Liver (tissue), 9 donors: Measurements from ENCODE around the gene MAGEB5. TPM values are rescaled to one million over a fixed set of nuclear protein-coding genes. Genes with fewer than 3 reads are reported as not detected.

Experiments
- DNase-seq: peaks from one replicate; pipeline ENCODE4 v3.0.0-alpha.2; 2017; ENCODE audit warnings: low spot score
- H3K27ac ChIP-seq, 2 donors: one replicate each; pipeline ENCODE4 v1.7.0; 2013; ENCODE audit warnings: inconsistent platforms in 2 of 2, low read length in 2 of 2, control low read depth in 1 of 2, low read depth in 1 of 2, mild to moderate bottlenecking in 1 of 2
- H3K27me3 ChIP-seq, 4 donors: one replicate each; pipeline versions ENCODE4 v1.6.1 to v1.7.0; 2013; ENCODE audit warnings: low read length in 3 of 4, inconsistent platforms in 1 of 4, mild to moderate bottlenecking in 1 of 4, moderate library complexity in 1 of 4; ENCODE audit not compliant: control insufficient read depth in 4 of 4, insufficient read depth in 4 of 4
- H3K36me3 ChIP-seq, 4 donors: one replicate each; pipeline versions ENCODE4 v1.6.1 to v1.7.0; 2013; ENCODE audit warnings: low read length in 3 of 4, mild to moderate bottlenecking in 3 of 4, low read depth in 1 of 4, moderate library complexity in 1 of 4; ENCODE audit not compliant: control insufficient read depth in 4 of 4, insufficient read depth in 3 of 4
- H3K4me1 ChIP-seq, 4 donors: one replicate each; pipeline versions ENCODE4 v1.6.1 to v1.7.0; 2013; ENCODE audit warnings: low read length in 3 of 4, mild to moderate bottlenecking in 3 of 4, moderate library complexity in 1 of 4; ENCODE audit not compliant: control insufficient read depth in 4 of 4, insufficient read depth in 4 of 4
- H3K4me3 ChIP-seq, 3 donors: one replicate each; pipeline versions ENCODE4 v1.6.1 to v1.7.0; 2013; ENCODE audit warnings: low read length in 3 of 3, control low read depth in 1 of 3, low read depth in 1 of 3, mild to moderate bottlenecking in 1 of 3
- H3K9ac ChIP-seq, 2 donors: one replicate each; pipeline ENCODE4 v1.7.0; 2013; ENCODE audit warnings: low read length in 2 of 2, mild to moderate bottlenecking in 2 of 2, moderate library complexity in 2 of 2, control low read depth in 1 of 2, low read depth in 1 of 2
- H3K9me3 ChIP-seq, 4 donors: one replicate each; pipeline versions ENCODE4 v1.6.1 to v1.7.0; 2013; ENCODE audit warnings: low read length in 3 of 4; ENCODE audit not compliant: control insufficient read depth in 4 of 4
- EGR1 ChIP-seq, 2 donors: IDR thresholded peaks; 2 replicates each; pipeline ENCODE4 v1.6.1; 2016 to 2018; ENCODE audit warnings: antibody characterized with exemption in 2 of 2, low read depth in 2 of 2
- FOXA1 ChIP-seq: IDR thresholded peaks from 2 replicates; pipeline ENCODE4 v1.6.1; 2016; ENCODE audit warnings: antibody characterized with exemption
- FOXA2 ChIP-seq: IDR thresholded peaks from 2 replicates; pipeline ENCODE4 v1.6.1; 2016; ENCODE audit warnings: antibody characterized with exemption
- GABPA ChIP-seq, 2 donors: IDR thresholded peaks in 1 of 2; conservative IDR thresholded peaks in 1 of 2; 2 replicates each; pipeline ENCODE4 v1.6.1; 2016; ENCODE audit warnings: antibody characterized with exemption in 2 of 2, mild to moderate bottlenecking in 1 of 2, moderate library complexity in 1 of 2
- HNF4G ChIP-seq: IDR thresholded peaks from 2 replicates; pipeline ENCODE4 v1.6.1; 2016; ENCODE audit warnings: antibody characterized with exemption
- JUND ChIP-seq, 2 donors: IDR thresholded peaks; 2 replicates each; pipeline ENCODE4 v1.6.1; 2016; ENCODE audit warnings: antibody characterized with exemption in 2 of 2
- RAD21 ChIP-seq, 2 donors: IDR thresholded peaks; 2 replicates each; pipeline ENCODE4 v1.6.1; 2016; ENCODE audit warnings: antibody characterized with exemption in 2 of 2, mild to moderate bottlenecking in 2 of 2
- RXRA ChIP-seq, 2 donors: IDR thresholded peaks; 2 replicates each; pipeline ENCODE4 v1.6.1; 2017 to 2018; ENCODE audit warnings: antibody characterized with exemption in 2 of 2, mild to moderate bottlenecking in 1 of 2
- TAF1 ChIP-seq: conservative IDR thresholded peaks from 2 replicates; pipeline ENCODE4 v1.6.1; 2016; ENCODE audit warnings: antibody characterized with exemption, mild to moderate bottlenecking
- WGBS: extraction: QIAGEN DNeasy Blood & Tissue Kit; methylation state at CpG from one replicate; pipeline ENCODE4 v1.1.7; 2013; 5-methylcytosine and 5-hydroxymethylcytosine counted together
- polyA plus RNA-seq, 2 donors: library from polyadenylated mRNA; stranded (reverse) in 1 of 2; unstranded in 1 of 2; fragments of 200-250 nt in 1 of 2; fragments of >200 nt in 1 of 2; fragmentation: Nextera tagmentation in 1 of 2; extraction: Ambion mirVana in 1 of 2; gene quantifications; one replicate each; pipeline versions ENCODE4 v1.2.1 to v1.2.3, GENCODE V29; 2013 to 2015
- total RNA-seq, 2 donors: library from RNA; depleted of rRNA; stranded (reverse); fragments of >200 nt; gene quantifications; one replicate each; pipeline ENCODE4 v1.2.3, GENCODE V29; 2014
- TF ChIP-seq, protein P1 (sequence below): IDR thresholded peaks from 2 replicates; pipeline ENCODE4 v1.6.1; 2016; ENCODE audit warnings: antibody characterized with exemption, mild to moderate bottlenecking
- TF ChIP-seq, protein P2 (sequence below): fragments of 150-350 bp; IDR thresholded peaks from 2 replicates; pipeline ENCODE4 v1.5.1; 2017; ENCODE audit warnings: improper control_type of control experiment, low read depth, low read length; ENCODE audit not compliant: missing input control
- TF ChIP-seq, protein P3 (sequence below): IDR thresholded peaks from 2 replicates; pipeline ENCODE4 v1.6.1; 2016; ENCODE audit warnings: antibody characterized with exemption
- TF ChIP-seq, protein P4 (sequence below): IDR thresholded peaks from 2 replicates; pipeline ENCODE4 v1.6.1; 2016; ENCODE audit warnings: antibody characterized with exemption
- TF ChIP-seq, protein P5 (sequence below): IDR thresholded peaks from 2 replicates; pipeline ENCODE4 v1.6.1; 2016; ENCODE audit warnings: antibody characterized with exemption
- donor health status: healthy.
- donor health status: healthy.
- donor health status: healthy.
- donor health status: healthy.
- donor health status: healthy.

The MAGEB5 gene
- total and polyA plus RNA-seq, 4 donors = not detected

DNA sequence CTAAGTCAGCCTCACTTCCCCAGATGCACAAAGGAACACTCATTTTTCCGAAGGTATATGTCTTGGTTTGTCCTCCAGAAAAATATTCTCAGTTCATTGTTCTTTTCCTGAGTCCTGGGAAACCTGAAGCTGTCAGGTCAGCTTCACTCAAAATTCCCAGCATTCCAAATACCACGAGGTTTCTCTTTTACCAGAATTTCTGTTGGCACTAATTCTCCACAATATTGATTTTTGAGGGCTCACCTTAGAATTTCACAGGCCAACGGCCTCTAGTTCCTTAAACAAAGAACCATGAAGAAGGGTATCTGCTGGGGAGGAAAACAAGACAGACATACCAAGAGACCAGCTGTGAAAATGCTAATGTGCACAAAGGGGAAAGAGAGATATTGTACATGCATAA lies 8.0 kb upstream of the MAGEB5 start:
- no peaks in the 10 kb centered on the region for H3K4me1 ChIP-seq
- H3K27ac ChIP-seq = no peak overlapping the region
- no peak overlapping the region for H3K9ac ChIP-seq
- no peaks in the 10 kb centered on the region for H3K36me3 ChIP-seq
- TF ChIP-seq FOXA1 (no peak), RAD21 (IDR thresholded peaks at IDR 0.05) (no peak), RXRA (IDR thresholded peaks at IDR 0.05) (no peak)
- H3K4me3 ChIP-seq = no peak overlapping the region
- DNase-seq = no peak
- WGBS = 38% methylated on average over 3 of the region's 3 CpGs
- no peaks in the 10 kb centered on the region for H3K27me3 ChIP-seq
- H3K9me3 ChIP-seq = no peaks in the 10 kb centered on the region

DNA sequence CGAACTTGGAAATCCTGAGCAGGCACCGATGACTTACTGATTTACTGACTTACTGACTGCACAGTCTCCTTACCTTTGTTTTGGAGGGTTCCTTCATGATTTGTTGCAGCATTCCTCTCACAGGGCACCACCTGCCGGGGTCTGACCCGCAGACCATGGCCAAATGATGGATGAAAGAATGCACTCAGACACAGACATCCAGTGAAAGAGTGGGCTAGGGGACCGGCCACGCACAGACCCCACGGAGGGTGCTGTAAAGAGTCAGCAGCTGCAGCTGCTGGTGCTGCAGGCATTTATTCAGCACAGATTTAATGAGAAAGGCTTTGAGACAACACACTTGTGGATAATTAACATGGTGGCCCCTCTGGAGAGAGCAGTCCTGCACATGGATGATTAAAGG lies 3.4 kb downstream of the MAGEB5 start:
- Histone ChIP-seq H3K4me1 (no peaks in the 10 kb centered on the region), H3K9me3 (no peaks in the 10 kb centered on the region), H3K4me3 (no peak overlapping the region), H3K36me3 (no peaks in the 10 kb centered on the region), H3K9ac (no peak overlapping the region), H3K27ac (no peak overlapping the region), H3K27me3 (no peaks in the 10 kb centered on the region)
- DNase-seq = no peak
- no peak for TF ChIP-seq GABPA (IDR thresholded peaks at IDR 0.05 in 1 of 2, conservative IDR thresholded peaks at IDR 0.05 in 1 of 2)
- no peak for TF ChIP-seq HNF4G
- TF ChIP-seq RXRA (IDR thresholded peaks at IDR 0.05) = no peak
- no peak for TF ChIP-seq TAF1
- TF ChIP-seq, protein P1, sequence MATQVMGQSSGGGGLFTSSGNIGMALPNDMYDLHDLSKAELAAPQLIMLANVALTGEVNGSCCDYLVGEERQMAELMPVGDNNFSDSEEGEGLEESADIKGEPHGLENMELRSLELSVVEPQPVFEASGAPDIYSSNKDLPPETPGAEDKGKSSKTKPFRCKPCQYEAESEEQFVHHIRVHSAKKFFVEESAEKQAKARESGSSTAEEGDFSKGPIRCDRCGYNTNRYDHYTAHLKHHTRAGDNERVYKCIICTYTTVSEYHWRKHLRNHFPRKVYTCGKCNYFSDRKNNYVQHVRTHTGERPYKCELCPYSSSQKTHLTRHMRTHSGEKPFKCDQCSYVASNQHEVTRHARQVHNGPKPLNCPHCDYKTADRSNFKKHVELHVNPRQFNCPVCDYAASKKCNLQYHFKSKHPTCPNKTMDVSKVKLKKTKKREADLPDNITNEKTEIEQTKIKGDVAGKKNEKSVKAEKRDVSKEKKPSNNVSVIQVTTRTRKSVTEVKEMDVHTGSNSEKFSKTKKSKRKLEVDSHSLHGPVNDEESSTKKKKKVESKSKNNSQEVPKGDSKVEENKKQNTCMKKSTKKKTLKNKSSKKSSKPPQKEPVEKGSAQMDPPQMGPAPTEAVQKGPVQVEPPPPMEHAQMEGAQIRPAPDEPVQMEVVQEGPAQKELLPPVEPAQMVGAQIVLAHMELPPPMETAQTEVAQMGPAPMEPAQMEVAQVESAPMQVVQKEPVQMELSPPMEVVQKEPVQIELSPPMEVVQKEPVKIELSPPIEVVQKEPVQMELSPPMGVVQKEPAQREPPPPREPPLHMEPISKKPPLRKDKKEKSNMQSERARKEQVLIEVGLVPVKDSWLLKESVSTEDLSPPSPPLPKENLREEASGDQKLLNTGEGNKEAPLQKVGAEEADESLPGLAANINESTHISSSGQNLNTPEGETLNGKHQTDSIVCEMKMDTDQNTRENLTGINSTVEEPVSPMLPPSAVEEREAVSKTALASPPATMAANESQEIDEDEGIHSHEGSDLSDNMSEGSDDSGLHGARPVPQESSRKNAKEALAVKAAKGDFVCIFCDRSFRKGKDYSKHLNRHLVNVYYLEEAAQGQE = no peak
- TF ChIP-seq, protein P2, sequence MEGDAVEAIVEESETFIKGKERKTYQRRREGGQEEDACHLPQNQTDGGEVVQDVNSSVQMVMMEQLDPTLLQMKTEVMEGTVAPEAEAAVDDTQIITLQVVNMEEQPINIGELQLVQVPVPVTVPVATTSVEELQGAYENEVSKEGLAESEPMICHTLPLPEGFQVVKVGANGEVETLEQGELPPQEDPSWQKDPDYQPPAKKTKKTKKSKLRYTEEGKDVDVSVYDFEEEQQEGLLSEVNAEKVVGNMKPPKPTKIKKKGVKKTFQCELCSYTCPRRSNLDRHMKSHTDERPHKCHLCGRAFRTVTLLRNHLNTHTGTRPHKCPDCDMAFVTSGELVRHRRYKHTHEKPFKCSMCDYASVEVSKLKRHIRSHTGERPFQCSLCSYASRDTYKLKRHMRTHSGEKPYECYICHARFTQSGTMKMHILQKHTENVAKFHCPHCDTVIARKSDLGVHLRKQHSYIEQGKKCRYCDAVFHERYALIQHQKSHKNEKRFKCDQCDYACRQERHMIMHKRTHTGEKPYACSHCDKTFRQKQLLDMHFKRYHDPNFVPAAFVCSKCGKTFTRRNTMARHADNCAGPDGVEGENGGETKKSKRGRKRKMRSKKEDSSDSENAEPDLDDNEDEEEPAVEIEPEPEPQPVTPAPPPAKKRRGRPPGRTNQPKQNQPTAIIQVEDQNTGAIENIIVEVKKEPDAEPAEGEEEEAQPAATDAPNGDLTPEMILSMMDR = no peak
- TF ChIP-seq, protein P3, sequence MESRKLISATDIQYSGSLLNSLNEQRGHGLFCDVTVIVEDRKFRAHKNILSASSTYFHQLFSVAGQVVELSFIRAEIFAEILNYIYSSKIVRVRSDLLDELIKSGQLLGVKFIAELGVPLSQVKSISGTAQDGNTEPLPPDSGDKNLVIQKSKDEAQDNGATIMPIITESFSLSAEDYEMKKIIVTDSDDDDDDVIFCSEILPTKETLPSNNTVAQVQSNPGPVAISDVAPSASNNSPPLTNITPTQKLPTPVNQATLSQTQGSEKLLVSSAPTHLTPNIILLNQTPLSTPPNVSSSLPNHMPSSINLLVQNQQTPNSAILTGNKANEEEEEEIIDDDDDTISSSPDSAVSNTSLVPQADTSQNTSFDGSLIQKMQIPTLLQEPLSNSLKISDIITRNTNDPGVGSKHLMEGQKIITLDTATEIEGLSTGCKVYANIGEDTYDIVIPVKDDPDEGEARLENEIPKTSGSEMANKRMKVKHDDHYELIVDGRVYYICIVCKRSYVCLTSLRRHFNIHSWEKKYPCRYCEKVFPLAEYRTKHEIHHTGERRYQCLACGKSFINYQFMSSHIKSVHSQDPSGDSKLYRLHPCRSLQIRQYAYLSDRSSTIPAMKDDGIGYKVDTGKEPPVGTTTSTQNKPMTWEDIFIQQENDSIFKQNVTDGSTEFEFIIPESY = no peak
- TF ChIP-seq, protein P4, sequence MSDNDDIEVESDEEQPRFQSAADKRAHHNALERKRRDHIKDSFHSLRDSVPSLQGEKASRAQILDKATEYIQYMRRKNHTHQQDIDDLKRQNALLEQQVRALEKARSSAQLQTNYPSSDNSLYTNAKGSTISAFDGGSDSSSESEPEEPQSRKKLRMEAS = no peak
- no peak for TF ChIP-seq RAD21 (IDR thresholded peaks at IDR 0.05)
- no peak for TF ChIP-seq FOXA1
- no peak for TF ChIP-seq EGR1 (IDR thresholded peaks at IDR 0.05; ENCODE audit: low read depth in 2 of 2)
- no peak for TF ChIP-seq FOXA2
- no peak for TF ChIP-seq JUND (IDR thresholded peaks at IDR 0.05)
- TF ChIP-seq, protein P5, sequence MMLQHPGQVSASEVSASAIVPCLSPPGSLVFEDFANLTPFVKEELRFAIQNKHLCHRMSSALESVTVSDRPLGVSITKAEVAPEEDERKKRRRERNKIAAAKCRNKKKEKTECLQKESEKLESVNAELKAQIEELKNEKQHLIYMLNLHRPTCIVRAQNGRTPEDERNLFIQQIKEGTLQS = no peak
- 82% methylated on average over 7 of the region's 7 CpGs for WGBS
